Measurements from ENCODE around the gene HTR2A. TPM values are rescaled to one million over a fixed set of nuclear protein-coding genes. Genes with fewer than 3 reads are reported as not detected.

The HTR2A gene
- total RNA-seq, 1 donor from 2014 or later, result 2.2 TPM

DNA sequence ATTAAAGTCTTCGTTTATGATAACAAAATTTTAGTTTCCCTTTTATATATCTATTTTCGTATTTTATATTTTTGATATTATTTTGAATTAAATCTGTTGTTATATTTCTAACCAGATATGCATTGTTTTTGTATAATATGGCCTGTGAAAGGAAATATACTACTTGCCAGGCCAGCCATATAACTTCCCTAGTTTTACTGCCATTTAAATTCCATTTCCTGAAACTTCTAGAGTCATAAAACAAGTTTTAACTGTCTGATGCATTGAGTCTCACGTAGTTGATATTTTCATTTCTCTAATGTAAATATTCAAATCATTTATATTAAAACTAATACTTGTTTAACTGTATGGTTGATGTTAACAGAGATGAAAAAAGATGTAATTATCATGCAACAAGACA lies 113.3 kb downstream of the HTR2A start:
- H3K27me3 ChIP-seq, result no peaks in the 10 kb centered on the region
- H3K4me3 ChIP-seq, result no peak overlapping the region
- DNase-seq (ENCODE audit: extremely low spot score in 2 of 2), result no peak
- H3K9me3 ChIP-seq, result no peaks in the 10 kb centered on the region
- peaks cover 8 to 61% of the 10 kb centered on the region in 2 donors for H3K36me3 ChIP-seq
- intact Hi-C loops (cut with DNase I), result no loop called here
- TF ChIP-seq, protein P1, sequence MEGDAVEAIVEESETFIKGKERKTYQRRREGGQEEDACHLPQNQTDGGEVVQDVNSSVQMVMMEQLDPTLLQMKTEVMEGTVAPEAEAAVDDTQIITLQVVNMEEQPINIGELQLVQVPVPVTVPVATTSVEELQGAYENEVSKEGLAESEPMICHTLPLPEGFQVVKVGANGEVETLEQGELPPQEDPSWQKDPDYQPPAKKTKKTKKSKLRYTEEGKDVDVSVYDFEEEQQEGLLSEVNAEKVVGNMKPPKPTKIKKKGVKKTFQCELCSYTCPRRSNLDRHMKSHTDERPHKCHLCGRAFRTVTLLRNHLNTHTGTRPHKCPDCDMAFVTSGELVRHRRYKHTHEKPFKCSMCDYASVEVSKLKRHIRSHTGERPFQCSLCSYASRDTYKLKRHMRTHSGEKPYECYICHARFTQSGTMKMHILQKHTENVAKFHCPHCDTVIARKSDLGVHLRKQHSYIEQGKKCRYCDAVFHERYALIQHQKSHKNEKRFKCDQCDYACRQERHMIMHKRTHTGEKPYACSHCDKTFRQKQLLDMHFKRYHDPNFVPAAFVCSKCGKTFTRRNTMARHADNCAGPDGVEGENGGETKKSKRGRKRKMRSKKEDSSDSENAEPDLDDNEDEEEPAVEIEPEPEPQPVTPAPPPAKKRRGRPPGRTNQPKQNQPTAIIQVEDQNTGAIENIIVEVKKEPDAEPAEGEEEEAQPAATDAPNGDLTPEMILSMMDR (IDR thresholded peaks at IDR 0.05), result no peak
- TF ChIP-seq POLR2A (IDR thresholded peaks at IDR 0.05) (no peak), POLR2AphosphoS5 (IDR thresholded peaks at IDR 0.05; ENCODE audit: insufficient read depth in 1 of 2, low read depth in 1 of 2) (no peak)
- H3K4me1 ChIP-seq, result peaks cover 12% of the 10 kb centered on the region
- no peak overlapping the region for H3K27ac ChIP-seq

- Histone ChIP-seq H3K27me3 (no peaks in the 10 kb centered on the region), H3K4me1 (peaks cover 21% of the 10 kb centered on the region), H3K36me3 (peaks cover 8 to 61% of the 10 kb centered on the region in 2 donors), H3K4me3 (no peak overlapping the region), H3K9me3 (no peaks in the 10 kb centered on the region), H3K27ac (no peak overlapping the region)
- DNase-seq (ENCODE audit: extremely low spot score in 2 of 2), result no peak
- no peak for TF ChIP-seq POLR2A (IDR thresholded peaks at IDR 0.05)
- no peak for TF ChIP-seq POLR2AphosphoS5 (IDR thresholded peaks at IDR 0.05; ENCODE audit: insufficient read depth in 1 of 2, low read depth in 1 of 2)
- TF ChIP-seq, protein P1 (IDR thresholded peaks at IDR 0.05), result no peak
- intact Hi-C loops (cut with DNase I), result no loop called here
These were observed 114.2 kb downstream of the HTR2A start for GRCh38 chr13:46782691-46783090.

- no peaks in the 10 kb centered on the region for H3K9me3 ChIP-seq
- intact Hi-C loops (cut with DNase I), result no loop called here
- H3K4me1 ChIP-seq, result peaks cover 21% of the 10 kb centered on the region
- no peak for TF ChIP-seq POLR2A (IDR thresholded peaks at IDR 0.05)
- TF ChIP-seq POLR2AphosphoS5 (IDR thresholded peaks at IDR 0.05; ENCODE audit: insufficient read depth in 1 of 2, low read depth in 1 of 2), result no peak
- TF ChIP-seq, protein P1 (IDR thresholded peaks at IDR 0.05), result no peak
- no peak overlapping the region for H3K4me3 ChIP-seq
- no peak overlapping the region for H3K27ac ChIP-seq
- no peak for DNase-seq (ENCODE audit: extremely low spot score in 2 of 2)
- H3K36me3 ChIP-seq, result peaks cover 8 to 66% of the 10 kb centered on the region in 2 donors
- H3K27me3 ChIP-seq, result no peaks in the 10 kb centered on the region
These were observed 114.8 kb downstream of the HTR2A start for GRCh38 chr13:46782066-46782465.

Other genes with a start within 250 kb of the HTR2A start
- 107 TPM for gene ESD, start 99.9 kb downstream of the HTR2A start, total RNA-seq